ENCODE results near the gene PLEKHA7.

DNA sequence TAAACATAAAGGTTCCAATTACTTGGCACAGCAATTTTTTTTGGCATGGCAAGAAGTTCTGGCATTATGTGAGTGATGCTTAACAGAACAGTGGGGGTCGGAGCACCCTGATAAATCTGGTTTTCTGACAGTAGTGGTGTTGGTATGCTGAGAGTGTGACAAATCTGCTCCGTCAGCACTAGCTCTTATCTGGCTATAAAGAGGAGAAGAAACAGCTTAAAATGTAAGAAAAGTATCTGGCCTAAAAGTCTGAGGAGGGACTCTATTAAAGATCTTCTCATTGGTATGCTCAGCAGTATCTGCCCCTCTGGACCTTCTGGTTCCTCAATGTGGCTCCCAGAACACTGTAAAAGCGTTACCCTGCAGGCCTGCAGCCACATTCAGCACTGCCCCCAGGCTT is 137.4 kb downstream of the PLEKHA7 start:
- TF ChIP-seq, protein P1, sequence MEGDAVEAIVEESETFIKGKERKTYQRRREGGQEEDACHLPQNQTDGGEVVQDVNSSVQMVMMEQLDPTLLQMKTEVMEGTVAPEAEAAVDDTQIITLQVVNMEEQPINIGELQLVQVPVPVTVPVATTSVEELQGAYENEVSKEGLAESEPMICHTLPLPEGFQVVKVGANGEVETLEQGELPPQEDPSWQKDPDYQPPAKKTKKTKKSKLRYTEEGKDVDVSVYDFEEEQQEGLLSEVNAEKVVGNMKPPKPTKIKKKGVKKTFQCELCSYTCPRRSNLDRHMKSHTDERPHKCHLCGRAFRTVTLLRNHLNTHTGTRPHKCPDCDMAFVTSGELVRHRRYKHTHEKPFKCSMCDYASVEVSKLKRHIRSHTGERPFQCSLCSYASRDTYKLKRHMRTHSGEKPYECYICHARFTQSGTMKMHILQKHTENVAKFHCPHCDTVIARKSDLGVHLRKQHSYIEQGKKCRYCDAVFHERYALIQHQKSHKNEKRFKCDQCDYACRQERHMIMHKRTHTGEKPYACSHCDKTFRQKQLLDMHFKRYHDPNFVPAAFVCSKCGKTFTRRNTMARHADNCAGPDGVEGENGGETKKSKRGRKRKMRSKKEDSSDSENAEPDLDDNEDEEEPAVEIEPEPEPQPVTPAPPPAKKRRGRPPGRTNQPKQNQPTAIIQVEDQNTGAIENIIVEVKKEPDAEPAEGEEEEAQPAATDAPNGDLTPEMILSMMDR (IDR thresholded peaks at IDR 0.05): no peak
- no peak for TF ChIP-seq POLR2AphosphoS5 (IDR thresholded peaks at IDR 0.05; ENCODE audit: insufficient read depth in 1 of 2, low read depth in 1 of 2)

Measured in vagina (tissue), 2 donors.